HG02763 (cell line): ENCODE measurements around the gene GBE1.
A peak's percentile ranks its signal among the peaks of the same experiment; 100 is the strongest.
"Not testable (repeated sequence)": the region's sequence is repeated elsewhere in the genome, so short reads cannot be mapped to it uniquely, and the experiment has no call there.

ENCODE experiments used
- ATAC-seq: cut with Tn5 transposase; IDR thresholded peaks from one replicate; pipeline ENCODE4 v1.9.1; 2021; ENCODE audit warnings: mild to moderate bottlenecking, moderate library complexity; ENCODE audit not compliant: unreplicated experiment

GBE1 gene

DNA sequence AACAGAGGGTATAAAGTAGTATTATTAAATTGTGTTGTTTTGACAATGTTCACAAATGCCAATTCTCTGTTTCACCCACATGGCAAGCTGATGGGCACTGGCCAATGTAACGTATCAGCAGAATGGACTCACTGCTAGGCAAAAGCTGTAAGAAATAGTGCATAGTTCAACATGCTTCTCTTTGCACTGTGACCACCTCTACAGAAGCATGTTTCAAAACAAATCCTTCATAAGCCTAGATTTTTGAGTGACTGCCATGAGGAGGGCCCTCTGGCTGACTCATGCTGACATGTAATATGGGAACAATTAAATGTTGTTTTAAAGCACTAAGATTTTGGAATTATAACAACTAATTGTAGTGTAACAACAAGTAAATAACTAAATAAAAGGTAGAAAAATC, 3.2 kb downstream of the GBE1 start:
- no peak for ATAC-seq

DNA sequence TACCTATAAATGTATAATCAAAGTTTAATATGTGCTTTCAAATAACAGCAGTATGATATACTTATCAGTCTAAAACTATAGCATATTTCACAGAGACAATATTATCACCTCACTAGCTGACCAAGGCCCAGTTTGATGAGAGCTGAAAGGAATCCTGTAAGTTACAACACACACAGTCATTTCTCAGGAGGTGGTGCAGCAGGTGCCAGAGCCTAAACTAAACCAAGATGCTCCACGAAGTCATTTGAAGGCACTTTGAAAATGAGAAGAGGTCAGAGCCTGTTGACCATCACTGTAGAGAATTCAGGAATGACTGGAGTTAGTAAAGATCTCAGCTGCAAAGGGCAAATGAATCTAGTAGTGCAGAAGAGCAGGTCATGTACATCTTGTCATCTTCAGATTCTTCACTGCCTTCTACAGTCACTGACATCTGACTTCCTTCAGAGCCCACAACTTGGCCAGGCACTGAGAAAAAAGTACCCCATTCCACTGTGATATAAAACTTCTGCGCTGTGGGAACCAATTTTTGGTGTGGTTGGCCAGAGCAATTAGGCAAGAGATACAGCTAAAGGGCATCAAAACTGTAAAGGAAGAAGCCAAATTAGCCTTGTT, 7.9 kb downstream of the GBE1 start:
- ATAC-seq, result peak; percentile 41

DNA sequence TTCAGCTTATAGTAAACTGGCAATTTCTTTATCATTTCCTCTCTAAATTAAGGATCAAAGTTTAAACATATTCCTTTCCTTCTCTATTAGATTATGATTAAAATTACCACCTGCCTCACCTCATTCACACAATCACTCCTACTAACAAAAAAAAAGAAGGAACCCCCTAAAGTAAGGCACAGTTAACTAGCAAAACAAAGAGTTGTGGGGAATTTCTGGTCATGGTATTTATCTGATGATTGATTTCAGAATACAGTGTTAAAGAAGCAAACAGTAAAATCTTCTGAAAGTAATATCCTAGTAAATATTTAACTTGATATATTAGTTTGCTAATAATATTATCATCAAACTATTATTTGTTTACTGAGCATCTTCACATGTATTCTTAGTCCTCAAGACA, 8.8 kb downstream of the GBE1 start:
- no peak for ATAC-seq

DNA sequence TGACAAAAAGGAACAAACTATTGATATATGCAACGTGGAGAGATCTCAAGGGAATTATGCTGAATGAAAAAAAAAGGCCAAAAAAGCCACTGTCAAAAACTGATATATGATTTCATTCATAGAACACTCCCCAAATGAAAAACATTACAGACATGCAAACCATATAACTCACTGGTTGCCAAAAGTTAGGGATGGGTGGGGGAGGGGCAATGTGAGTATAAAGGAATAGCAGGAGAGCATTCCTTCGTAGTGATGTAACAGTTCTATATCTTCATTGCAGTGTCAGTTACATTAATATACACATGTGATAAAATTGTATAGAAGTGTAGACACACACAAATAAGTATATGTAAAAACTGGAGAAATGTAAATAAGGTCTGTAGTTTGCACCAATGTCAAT, 12.2 kb downstream of the GBE1 start:
- no peak for ATAC-seq

DNA sequence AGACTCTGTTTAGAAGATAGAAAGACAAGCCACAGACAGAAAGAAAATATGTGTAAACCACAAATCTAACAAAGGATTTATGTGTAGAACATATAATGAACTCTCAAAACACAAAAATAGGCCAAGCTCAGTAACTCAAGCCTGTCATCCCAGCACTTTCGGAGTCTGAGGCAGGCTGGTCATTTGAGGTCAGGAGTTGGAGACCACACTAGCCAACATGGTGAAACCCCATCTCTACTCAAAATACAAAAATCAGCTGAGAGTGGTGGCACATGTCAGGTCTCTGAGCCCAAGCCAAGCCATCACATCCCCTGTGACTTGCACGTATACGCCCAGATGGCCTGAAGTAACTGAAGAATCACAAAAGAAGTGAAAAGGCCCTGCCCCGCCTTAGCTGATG, 14.2 kb downstream of the GBE1 start:
- ATAC-seq, result not testable (repeated sequence)

DNA sequence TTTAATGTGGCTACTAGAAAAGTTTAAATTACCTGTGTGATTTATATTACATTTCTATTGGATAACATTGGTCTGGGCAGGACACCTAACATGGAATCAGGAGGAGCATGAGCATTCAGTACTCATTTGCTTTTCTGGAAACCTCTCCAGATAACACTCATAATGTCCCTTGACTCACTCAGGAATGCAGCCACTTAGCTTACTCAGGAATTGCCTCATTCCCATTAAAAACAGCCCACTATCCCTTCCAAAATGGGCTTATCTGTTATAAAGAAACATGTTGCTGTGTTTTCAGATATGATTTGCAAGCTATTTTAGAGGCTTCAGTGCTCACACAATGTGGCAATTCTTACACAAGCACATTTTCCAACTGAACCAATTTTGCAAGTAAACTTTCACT, 17.1 kb downstream of the GBE1 start:
- ATAC-seq, result no peak

DNA sequence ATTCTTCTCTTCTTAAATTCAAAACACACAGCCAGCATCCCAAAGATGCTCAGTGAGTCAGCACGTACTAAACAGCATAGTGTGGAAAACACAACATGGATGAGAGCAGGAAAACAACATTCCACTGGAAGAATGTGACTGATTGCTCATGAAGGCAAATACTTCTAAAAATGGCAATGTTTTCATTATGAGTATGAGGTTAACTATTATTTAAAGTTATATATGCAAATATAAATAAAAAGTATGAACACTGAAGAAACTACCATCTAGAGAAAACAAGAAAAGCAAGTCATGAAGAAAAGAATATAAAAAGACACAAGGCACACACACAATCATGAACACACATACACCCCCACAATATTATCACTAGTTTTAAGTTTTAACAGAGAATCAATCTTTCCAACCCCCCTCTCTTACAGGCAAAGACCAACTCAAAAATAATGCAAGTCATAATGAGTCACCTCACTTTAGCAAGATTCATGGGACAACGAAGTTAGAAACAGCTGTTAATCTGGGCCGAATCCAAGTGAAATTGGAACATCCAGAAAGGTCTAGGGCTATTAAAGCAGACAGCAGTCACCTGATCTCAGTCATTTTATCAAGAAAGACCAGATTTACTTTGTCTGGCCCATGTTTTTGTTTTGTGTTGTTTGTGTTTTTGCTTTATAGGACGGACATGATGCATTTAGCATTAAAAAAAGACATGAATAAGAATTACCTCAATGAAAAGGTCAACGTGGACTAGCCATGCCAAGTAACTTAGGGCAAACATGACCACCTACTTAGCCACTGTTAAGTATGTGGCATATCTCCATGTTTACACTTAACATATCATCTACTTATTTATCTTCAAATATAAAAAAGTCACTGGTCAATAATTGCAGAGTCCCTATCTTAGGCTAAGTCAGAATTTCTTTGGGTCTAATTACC, 18.1 kb downstream of the GBE1 start:
- ATAC-seq, result no peak

DNA sequence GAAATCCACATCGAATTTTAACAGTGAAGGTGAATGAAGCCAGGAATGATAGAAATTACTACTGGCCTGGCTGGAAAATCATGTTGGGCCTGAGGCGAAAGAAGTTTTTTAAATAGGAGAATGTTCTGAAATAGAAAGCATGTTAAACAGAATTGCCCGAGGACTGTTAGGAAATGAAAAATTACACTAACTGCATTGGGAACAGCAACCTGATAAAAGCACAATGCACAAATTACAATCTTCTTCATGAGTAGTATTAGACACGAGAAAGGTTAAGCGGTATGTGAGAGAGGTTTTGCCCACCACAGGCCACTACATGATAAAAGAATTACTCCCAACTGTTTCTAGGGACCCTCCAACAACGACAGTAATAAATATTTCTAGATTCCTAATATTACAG, 18.9 kb downstream of the GBE1 start:
- ATAC-seq, result no peak

DNA sequence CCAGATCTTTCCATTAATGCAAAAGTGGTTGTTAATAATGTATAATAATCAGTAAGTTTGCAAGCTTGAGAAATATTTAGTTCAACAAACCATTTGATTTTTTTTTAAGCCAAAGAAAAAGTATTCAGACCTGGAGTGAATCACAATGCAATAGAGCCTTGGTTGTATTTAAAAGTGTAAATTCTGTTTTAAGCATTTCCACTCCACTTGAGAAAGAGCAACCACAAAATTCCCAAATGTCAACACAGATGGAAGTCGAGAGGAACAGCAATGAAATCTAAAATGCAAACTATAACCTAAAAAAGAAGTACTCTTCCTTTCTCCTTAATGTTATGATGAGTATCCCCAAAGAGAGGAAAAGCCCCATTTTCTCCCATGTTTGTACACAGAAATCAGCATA, 20.2 kb downstream of the GBE1 start:
- ATAC-seq, result no peak

DNA sequence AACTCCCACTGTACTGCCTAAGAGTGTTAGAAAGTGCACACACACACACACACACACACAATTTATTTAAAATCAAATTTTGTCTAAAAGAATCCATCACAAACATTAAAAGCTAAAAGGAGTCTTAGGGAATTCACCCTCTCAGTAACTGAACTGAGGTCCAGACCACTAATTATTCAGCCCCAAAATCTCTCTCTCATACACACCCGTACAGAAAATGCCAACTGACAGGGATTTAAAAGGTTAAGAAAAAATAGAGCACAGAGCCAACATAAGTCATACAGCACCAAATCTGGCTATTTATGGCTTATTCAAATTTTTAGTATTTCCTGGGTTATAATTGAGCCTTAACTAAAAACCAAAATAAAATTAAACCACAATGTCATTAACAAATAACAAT, 20.7 kb downstream of the GBE1 start:
- peak; percentile 45 for ATAC-seq

DNA sequence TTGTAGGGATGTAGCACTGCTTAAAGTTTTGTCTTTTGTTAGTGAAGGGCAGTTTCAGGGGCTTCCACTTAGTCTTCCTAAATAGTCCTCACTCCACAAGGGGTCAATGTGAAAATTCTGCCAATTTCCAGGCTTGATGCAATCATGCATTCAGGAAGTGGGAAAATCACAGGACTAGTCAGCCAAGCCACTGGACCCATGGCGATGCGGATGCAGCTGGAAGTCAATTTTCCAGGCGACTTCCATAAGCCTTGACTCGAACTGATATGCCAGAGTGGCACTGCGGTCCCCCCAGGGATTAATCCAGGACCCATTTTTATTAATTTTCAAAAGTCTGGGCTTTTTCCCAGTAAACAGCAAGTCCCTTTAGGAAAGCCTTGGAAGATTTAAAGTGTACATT, 26.1 kb downstream of the GBE1 start:
- ATAC-seq, result no peak

DNA sequence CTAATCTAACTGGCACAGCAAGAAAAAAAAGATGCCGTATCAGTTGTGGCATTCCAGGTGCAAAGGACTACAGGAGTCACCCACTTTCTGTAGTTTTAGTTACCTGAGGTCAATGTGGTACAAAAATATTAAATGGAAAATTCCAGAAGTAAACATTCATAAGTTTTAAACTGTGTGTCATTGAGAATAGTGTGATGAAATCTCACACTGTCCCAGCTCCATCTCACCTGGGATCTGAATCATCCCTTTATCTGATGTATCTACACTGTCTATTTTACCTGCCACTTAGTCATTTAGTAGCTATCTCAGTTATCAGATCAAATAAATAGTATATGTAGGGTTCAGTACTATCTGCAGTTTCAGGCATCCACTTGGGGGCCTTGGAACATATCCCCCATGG, 26.7 kb downstream of the GBE1 start:
- ATAC-seq, result no peak

DNA sequence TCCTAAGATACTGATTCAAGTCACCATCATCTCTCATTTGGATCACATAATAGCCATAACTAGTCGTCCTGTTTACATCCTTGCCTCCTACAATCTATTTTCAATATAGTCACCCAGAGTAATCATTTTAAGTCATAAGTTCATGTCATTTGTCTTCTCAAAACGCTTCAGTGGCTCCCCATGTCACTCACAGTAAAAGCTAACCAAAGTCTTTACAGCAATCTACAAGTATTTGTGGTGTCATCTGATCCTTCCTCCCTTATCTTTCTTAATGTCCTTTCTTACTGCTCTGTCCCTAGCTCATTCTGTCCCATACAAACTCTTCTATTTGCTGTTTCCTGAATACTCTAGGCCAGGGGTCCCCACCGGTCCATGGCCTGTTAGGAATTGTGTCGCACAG, 28.8 kb downstream of the GBE1 start:
- no peak for ATAC-seq

DNA sequence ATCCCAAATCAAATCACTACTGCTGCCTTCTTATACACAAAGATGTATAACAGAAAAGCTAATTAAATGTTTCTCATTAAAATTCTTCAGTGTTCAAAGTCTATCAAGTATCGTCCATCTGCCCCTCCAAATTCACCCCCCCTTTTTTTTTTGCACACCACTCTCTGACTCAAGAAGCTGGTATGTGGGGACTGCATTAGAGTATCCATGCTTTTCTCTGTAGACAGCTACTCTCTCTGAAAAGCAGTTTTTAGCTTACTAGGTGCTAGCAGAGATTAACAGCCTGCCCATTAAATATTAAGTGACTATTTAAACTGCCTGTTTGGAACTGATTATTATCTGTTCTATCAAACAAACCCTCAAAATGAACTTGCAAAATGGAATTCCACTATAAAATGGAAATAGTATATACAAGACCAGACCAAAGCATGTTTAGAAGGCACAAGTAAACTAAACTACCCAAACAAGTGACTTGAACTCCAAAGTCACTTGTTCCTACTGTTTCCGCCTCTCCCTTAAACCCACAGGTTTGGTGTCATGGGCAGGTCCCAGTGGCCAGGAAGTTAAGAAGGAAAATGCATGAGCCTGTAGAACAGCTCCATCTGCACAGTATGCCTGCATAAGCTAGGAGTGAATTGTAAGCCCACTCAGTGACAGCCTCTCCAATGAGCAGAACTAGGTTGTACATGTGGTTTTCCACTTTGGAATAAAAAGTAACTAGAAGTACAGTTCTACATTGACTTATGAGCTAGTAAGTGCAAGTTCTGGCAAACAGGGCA, 32.5 kb downstream of the GBE1 start:
- no peak for ATAC-seq

DNA sequence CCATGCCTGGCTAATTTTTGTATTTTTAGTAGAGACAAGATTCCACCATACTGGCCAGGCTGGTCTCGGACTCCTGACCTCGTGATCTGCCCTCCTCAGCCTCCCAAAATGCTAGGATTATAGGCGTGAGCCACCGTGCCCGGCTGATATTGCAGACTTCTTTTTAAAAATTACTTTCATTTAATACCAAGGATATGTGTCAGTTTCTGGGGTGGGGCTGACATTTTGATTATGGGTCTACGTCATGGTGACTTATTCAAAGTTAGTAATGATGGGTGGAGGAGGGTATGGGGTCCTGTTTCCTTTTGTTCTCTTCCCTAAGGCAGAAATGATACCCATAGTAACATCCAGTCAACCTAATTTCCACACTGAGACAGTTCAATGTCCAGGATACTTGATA, 34.7 kb downstream of the GBE1 start:
- ATAC-seq, result no peak

DNA sequence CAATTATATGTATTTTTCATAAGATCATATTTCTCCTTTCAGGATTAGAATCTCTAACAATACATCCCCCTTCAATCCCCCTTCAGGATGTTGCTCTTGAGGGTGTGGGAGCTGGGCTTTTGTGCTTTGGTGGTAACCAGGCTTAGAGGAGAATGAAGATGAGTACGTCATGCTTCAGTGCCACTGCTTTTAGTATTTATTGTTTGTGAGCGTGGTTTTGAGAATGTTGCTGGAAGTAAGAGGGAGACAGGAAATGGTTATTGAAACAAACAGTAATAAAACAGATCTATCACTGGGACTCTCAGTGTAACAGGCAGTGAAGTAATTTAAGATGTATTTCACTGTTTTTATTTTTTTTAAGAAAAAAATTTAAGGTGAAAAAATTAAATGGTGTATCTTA, 35.3 kb downstream of the GBE1 start:
- no peak for ATAC-seq

DNA sequence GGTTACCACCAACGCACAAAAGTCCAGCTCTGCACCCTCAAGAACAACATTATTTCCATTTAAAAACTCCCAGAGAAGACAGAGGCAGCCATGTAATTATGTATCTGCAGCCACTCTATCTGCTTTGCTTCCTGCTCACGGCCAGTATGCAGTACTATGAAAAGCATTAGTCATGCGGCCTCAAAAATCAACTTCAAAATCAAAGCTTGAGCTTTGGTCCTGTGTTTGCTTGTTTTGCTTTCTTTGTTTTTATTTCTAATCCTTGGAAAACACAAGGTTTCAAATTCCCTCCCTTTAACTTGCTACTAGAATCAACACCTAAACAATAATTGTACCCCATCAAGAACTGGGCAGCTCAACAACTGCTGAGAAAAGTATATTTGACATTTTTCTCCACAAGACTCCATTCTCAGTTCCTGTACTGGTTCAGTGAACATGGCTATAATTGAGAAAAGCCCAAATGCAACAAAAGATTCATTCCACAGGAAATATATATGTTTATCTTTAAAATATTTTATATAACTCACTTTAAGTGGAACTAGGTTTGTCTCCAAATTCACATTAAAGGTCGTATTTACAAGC, 37.6 kb downstream of the GBE1 start:
- ATAC-seq, result no peak

DNA sequence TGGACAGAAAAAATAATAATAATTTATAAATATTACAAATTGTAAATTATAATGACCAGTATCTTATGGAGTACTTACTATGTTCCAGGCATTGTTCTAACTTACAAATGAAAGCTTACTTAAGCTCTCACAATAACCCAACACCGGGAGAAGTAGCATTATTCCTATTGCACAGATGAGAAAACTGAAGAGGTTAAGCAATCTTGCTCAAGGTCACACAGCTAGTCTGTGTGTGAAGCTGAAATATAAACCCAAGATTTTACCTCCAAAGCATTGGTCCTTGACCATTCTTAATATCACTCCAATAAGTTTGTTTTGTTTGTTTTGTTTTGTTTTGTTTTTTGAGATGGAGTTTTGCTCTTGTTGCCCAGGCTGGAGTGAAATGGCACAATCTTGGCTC, 43.1 kb downstream of the GBE1 start:
- no peak for ATAC-seq

DNA sequence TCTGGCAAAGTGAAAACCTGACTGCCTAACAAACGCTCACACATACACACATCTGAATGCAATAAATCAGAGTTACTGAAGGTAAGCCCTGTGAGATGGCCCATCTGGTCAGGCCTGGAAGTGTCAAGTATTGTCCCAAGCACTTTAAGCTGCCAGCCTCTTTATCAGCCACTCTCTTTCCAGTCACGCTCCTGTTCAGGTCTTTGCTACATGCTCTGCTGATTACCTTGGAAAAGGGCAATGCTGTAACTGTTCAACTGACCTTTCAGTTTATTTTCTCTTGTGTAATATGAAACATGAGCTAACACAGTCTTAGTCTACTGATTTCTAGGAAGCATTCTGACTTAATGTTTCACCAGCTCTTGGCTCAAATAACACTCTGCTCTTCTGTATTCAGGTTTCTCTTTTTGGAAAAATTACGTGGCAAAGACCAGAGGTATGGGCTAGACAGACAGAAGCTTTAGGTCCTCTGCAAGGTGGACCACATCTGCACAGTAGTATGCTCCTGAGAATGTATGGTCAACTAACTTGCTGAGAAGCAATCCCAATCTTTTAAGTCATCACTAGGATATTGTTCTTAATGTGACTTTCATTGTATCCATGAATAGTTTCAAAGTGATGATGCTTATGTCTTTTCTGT, 44.5 kb downstream of the GBE1 start:
- ATAC-seq, result no peak

DNA sequence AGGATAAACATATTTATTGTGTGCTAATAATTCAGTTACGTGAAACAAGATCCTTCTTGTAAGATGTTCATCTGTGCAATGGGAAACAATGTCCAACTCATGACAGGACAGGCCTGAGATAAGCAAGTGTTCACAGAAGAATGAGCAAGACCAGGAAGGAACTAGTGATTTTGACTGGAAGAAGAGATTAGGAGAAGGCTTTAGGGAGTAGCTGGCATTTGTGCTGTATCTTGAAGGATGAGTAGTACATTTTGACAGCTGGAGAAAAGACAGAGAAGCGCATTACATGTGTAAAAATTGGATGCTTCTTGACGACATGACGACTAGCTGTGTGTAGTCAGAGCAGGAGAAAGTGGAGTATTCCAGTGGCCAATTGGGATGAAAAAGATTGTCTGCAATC, 48.4 kb downstream of the GBE1 start:
- ATAC-seq, result no peak

DNA sequence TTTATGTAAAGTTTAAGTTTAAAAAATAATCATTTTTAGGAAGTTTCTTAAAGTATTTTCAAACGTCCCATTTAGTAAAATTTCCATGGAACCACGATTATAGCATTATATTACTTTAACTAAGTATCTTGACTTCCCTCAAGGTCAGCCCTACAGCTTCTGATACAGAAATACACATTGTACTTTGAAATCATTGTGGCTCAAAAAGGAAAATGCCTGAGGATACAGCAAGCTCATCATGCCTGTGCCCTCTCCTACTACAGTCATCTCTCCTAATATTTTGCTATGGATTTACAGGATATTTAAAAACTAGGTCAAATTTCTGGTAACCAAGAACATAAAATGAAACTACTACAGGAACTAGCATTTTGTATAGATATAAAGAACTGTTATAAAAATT, 51.8 kb downstream of the GBE1 start:
- no peak for ATAC-seq
